CD14-positive monocyte (primary cell): ENCODE measurements around the gene SEMG1. TPM values are rescaled to one million over a fixed set of nuclear protein-coding genes. Genes with fewer than 3 reads are reported as not detected.

ENCODE experiments used
- DNase-seq, 3 donors: peaks; one replicate each; pipeline ENCODE4 v3.0.0-alpha.2; 2011 to 2022
- H2AFZ ChIP-seq: 2 replicates; pipeline ENCODE4 v1.6.0; 2012; ENCODE audit warnings: mild to moderate bottlenecking, low read depth, low read length, inconsistent platforms; ENCODE audit not compliant: insufficient read depth, poor library complexity, severe bottlenecking
- H3K27ac ChIP-seq, 2 donors: 1 replicate in 1 of 2; 2 replicates in 1 of 2; pipeline ENCODE4 v1.5.1; 2012 to 2013; ENCODE audit warnings: low read length in 2 of 2, control low read depth in 1 of 2, inconsistent platforms in 1 of 2, low read depth in 1 of 2, mild to moderate bottlenecking in 1 of 2
- H3K27me3 ChIP-seq, 2 donors: one replicate each; pipeline versions ENCODE4 v1.6.0 to v1.6.1; 2011 to 2013; ENCODE audit warnings: low read length in 2 of 2; ENCODE audit not compliant: control insufficient read depth in 2 of 2, insufficient read depth in 2 of 2
- H3K36me3 ChIP-seq, 2 donors: replicated peaks in 1 of 2; 1 replicate in 1 of 2; 2 replicates in 1 of 2; pipeline versions ENCODE4 v1.5.1 to v1.6.1; 2012 to 2013; ENCODE audit warnings: low read length in 2 of 2, control low read depth in 1 of 2, inconsistent platforms in 1 of 2, mild to moderate bottlenecking in 1 of 2; ENCODE audit not compliant: insufficient read depth in 2 of 2, control insufficient read depth in 1 of 2
- H3K4me1 ChIP-seq, 2 donors: 1 replicate in 1 of 2; 2 replicates in 1 of 2; pipeline versions ENCODE4 v1.5.1 to v1.6.1; 2012 to 2013; ENCODE audit warnings: low read length in 2 of 2, control low read depth in 1 of 2, inconsistent platforms in 1 of 2, mild to moderate bottlenecking in 1 of 2, moderate library complexity in 1 of 2; ENCODE audit not compliant: insufficient read depth in 2 of 2, control insufficient read depth in 1 of 2
- H3K4me2 ChIP-seq: replicated peaks from 2 replicates; pipeline ENCODE3; 2012; ENCODE audit warnings: low read length, moderate library complexity, mild to moderate bottlenecking; ENCODE audit not compliant: poor library complexity, severe bottlenecking; ENCODE audit errors: extremely low read depth
- H3K4me3 ChIP-seq, 3 experiments: fragments of 200-600 bp in 1 of 3; sonication (generic) in 1 of 3; replicated peaks in 1 of 3; 1 replicate in 2 of 3; 2 replicates in 1 of 3; pipeline ENCODE4 v1.5.1; 2011 to 2013; ENCODE audit warnings: low read length in 3 of 3, mild to moderate bottlenecking in 3 of 3, control low read depth in 2 of 3, low read depth in 2 of 3, inconsistent platforms in 1 of 3, moderate library complexity in 1 of 3
- H3K79me2 ChIP-seq: 2 replicates; pipeline ENCODE4 v1.6.0; 2012; ENCODE audit warnings: mild to moderate bottlenecking, control low read depth, inconsistent platforms, low read length, moderate library complexity; ENCODE audit not compliant: insufficient read depth
- H3K9ac ChIP-seq: 2 replicates; pipeline ENCODE4 v1.6.0; 2017; ENCODE audit warnings: low read length, mild to moderate bottlenecking; ENCODE audit not compliant: insufficient read depth, poor library complexity, severe bottlenecking
- H3K9me3 ChIP-seq, 2 donors: replicated peaks in 1 of 2; 1 replicate in 1 of 2; 2 replicates in 1 of 2; pipeline versions ENCODE4 v1.5.1 to v1.6.1; 2012 to 2013; ENCODE audit warnings: low read length in 2 of 2, control low read depth in 1 of 2; ENCODE audit not compliant: control insufficient read depth in 1 of 2, insufficient read depth in 1 of 2
- H4K20me1 ChIP-seq: 2 replicates; pipeline ENCODE4 v1.6.0; 2012; ENCODE audit warnings: mild to moderate bottlenecking, low read length, control low read depth, moderate library complexity; ENCODE audit not compliant: insufficient read depth
- H3K27ac Mint-ChIP-seq, 7 donors: one replicate each; pipeline ENCODE4 v1.8.0; 2020; ENCODE audit warnings: mild to moderate bottlenecking in 7 of 7, mixed read lengths in 7 of 7, moderate library complexity in 6 of 7, inconsistent platforms in 2 of 7
- H3K27me3 Mint-ChIP-seq, 3 donors: one replicate each; pipeline ENCODE4 v1.8.0; 2021 to 2022; ENCODE audit warnings: low read depth in 3 of 3, mild to moderate bottlenecking in 3 of 3, mixed read lengths in 3 of 3, moderate library complexity in 3 of 3, inconsistent platforms in 1 of 3
- H3K36me3 Mint-ChIP-seq, 2 donors: one replicate each; pipeline ENCODE4 v1.8.0; 2020; ENCODE audit warnings: mixed read lengths in 2 of 2, inconsistent platforms in 1 of 2, mild to moderate bottlenecking in 1 of 2
- H3K4me1 Mint-ChIP-seq: one replicate; pipeline ENCODE4 v1.8.0; 2020; ENCODE audit warnings: mild to moderate bottlenecking, mixed read lengths
- H3K4me3 Mint-ChIP-seq, 2 donors: one replicate each; pipeline ENCODE4 v1.8.0; 2020; ENCODE audit warnings: mild to moderate bottlenecking in 2 of 2, mixed read lengths in 2 of 2, moderate library complexity in 1 of 2
- H3K9me3 Mint-ChIP-seq, 7 donors: one replicate each; pipeline ENCODE4 v1.8.0; 2020 to 2022; ENCODE audit warnings: mixed read lengths in 7 of 7, mild to moderate bottlenecking in 6 of 7, moderate library complexity in 6 of 7, inconsistent platforms in 2 of 7
- CTCF ChIP-seq: fragments of 200-600 bp; IDR thresholded peaks from one replicate; pipeline ENCODE4 v1.8.0; 2022; ENCODE audit warnings: antibody characterized with exemption, mild to moderate bottlenecking
- WGBS: methylation state at CpG from one replicate; pipeline ENCODE4 v1.1.5; 2013; ENCODE audit warnings: missing lambda C conversion rate; ENCODE audit not compliant: insufficient coverage; 5-methylcytosine and 5-hydroxymethylcytosine counted together
- intact Hi-C, 2 donors: fragments of 100-400 bp; cut with micrococcal nuclease; formaldehyde crosslinking; loops; one replicate each; pipeline versions ENCODE4 v1.15.0 to v1.15.1; 2023
- polyA plus RNA-seq, 3 donors: library from polyadenylated mRNA; depleted of rRNA in 1 of 3; unstranded in 2 of 3; stranded (reverse) in 1 of 3; fragments of 300-500 nt in 2 of 3; fragments of >200 nt in 1 of 3; fragmentation: Illumina TruSeq in 2 of 3; gene quantifications; 1 replicate in 2 of 3; 2 replicates in 1 of 3; pipeline ENCODE4 v1.2.3, GENCODE V29; 2012 to 2021

SEMG1 gene
- polyA plus RNA-seq, 3 donors, result not detected

- Histone ChIP-seq H3K9me3 (no peaks in the 10 kb centered on the region), H3K27ac (no peak overlapping the region), H3K4me1 (no peaks in the 10 kb centered on the region), H3K4me3 (no peak overlapping the region), H2AFZ (no peak overlapping the region), H3K4me2 (no peak overlapping the region), H3K9ac (no peak overlapping the region), H3K27me3 (peaks cover 3% of the 10 kb centered on the region in 2 donors), H3K79me2 (no peaks in the 10 kb centered on the region), H4K20me1 (no peaks in the 10 kb centered on the region), H3K36me3 (no peaks in the 10 kb centered on the region)
- no peaks in the 10 kb centered on the region for H3K9me3 Mint-ChIP-seq
- H3K36me3 Mint-ChIP-seq, result no peaks in the 10 kb centered on the region
- TF ChIP-seq CTCF, result no peak
- intact Hi-C loops, result no loop called here
- no peak for DNase-seq
- H3K4me1 Mint-ChIP-seq, result no peaks in the 10 kb centered on the region
- WGBS, result 100% methylated on average over 1 of the region's 2 CpGs
- H3K27me3 Mint-ChIP-seq, result peaks cover 9 to 25% (median 11%) of the 10 kb centered on the region in 3 donors
- H3K27ac Mint-ChIP-seq, result peak overlapping the region in 1 of 7 donors; percentile 35
- no peak overlapping the region for H3K4me3 Mint-ChIP-seq
Measured at GRCh38 chr20:45187693-45188092, 19.1 kb upstream of the SEMG1 start.

- no peak for TF ChIP-seq CTCF
- no peaks in the 10 kb centered on the region for H3K36me3 ChIP-seq
- H3K9me3 ChIP-seq, result no peaks in the 10 kb centered on the region
- no peaks in the 10 kb centered on the region for H3K4me1 ChIP-seq
- peaks cover 9 to 25% (median 11%) of the 10 kb centered on the region in 3 donors for H3K27me3 Mint-ChIP-seq
- H2AFZ ChIP-seq, result no peak overlapping the region
- intact Hi-C loops, result no loop called here
- H4K20me1 ChIP-seq, result no peaks in the 10 kb centered on the region
- H3K4me2 ChIP-seq, result no peak overlapping the region
- no peak overlapping the region for H3K27ac Mint-ChIP-seq
- H3K27ac ChIP-seq, result no peak overlapping the region
- 85% methylated on average over 2 of the region's 3 CpGs for WGBS
- no peak for DNase-seq
- no peaks in the 10 kb centered on the region for H3K36me3 Mint-ChIP-seq
- no peak overlapping the region for H3K9ac ChIP-seq
- no peak overlapping the region for H3K4me3 ChIP-seq
- H3K79me2 ChIP-seq, result no peaks in the 10 kb centered on the region
- no peaks in the 10 kb centered on the region for H3K9me3 Mint-ChIP-seq
- no peaks in the 10 kb centered on the region for H3K4me1 Mint-ChIP-seq
- H3K27me3 ChIP-seq, result peaks cover 3 to 7% of the 10 kb centered on the region in 2 donors
- H3K4me3 Mint-ChIP-seq, result no peak overlapping the region
Measured at GRCh38 chr20:45189067-45189609, 17.7 kb upstream of the SEMG1 start.
